Fibroblast of mammary gland (primary cell): Measurements from ENCODE around the gene GPR108.
"Not testable (repeated sequence)": the region's sequence is repeated elsewhere in the genome, so short reads cannot be mapped to it uniquely, and the experiment has no call there.

Experiments
- DNase-seq: peaks from one replicate; pipeline ENCODE4 v3.0.0-alpha.2; 2010; ENCODE audit warnings: low read depth
- H3K4me3 ChIP-seq: 2 replicates; pipeline ENCODE4 v1.5.1; 2011; ENCODE audit warnings: low read depth, mild to moderate bottlenecking, low read length, moderate library complexity; ENCODE audit not compliant: control insufficient read depth
- TF ChIP-seq, protein P1 (sequence below): conservative IDR thresholded peaks from 2 replicates; pipeline ENCODE4 v1.5.1; 2011; ENCODE audit warnings: low read depth, low read length, inconsistent platforms; ENCODE audit not compliant: control insufficient read depth, insufficient read depth

The GPR108 gene

GRCh38 chr19:6773323-6773931 is 36.0 kb upstream of the GPR108 start:
- TF ChIP-seq, protein P1, sequence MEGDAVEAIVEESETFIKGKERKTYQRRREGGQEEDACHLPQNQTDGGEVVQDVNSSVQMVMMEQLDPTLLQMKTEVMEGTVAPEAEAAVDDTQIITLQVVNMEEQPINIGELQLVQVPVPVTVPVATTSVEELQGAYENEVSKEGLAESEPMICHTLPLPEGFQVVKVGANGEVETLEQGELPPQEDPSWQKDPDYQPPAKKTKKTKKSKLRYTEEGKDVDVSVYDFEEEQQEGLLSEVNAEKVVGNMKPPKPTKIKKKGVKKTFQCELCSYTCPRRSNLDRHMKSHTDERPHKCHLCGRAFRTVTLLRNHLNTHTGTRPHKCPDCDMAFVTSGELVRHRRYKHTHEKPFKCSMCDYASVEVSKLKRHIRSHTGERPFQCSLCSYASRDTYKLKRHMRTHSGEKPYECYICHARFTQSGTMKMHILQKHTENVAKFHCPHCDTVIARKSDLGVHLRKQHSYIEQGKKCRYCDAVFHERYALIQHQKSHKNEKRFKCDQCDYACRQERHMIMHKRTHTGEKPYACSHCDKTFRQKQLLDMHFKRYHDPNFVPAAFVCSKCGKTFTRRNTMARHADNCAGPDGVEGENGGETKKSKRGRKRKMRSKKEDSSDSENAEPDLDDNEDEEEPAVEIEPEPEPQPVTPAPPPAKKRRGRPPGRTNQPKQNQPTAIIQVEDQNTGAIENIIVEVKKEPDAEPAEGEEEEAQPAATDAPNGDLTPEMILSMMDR = no peak
- no peak for DNase-seq
- no peak overlapping the region for H3K4me3 ChIP-seq

DNA sequence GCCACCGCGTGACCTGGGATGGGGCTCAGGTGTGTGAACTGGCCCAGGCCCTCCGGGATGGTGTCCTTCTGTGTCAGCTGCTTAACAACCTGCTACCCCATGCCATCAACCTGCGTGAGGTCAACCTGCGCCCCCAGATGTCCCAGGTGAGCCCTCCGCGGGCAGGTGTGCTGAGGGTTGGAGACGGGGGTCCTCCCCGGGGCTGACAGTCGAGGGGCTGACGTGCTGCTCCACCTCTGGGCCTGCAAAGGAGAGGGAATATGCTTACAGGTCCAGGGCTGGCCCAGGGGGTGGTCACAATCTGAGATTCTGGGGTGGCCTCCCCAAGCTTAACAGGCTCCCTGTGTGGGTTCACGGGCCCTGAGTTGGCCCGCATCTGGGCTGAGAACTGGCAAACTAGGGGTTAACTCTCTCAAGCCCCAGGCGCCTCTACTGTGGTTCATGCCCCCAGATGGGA is 35.5 kb upstream of the GPR108 start:
- no peak for DNase-seq
- TF ChIP-seq, protein P1 = no peak
- H3K4me3 ChIP-seq = no peak overlapping the region

GRCh38 chr19:6772028-6772865 is 34.9 kb upstream of the GPR108 start, which contains the start of gene VAV1:
Gene VAV1 (plus strand): TSS chr19:6772708. CDS start chr19:6772808, 100 bp downstream.
- DNase-seq = no peak
- TF ChIP-seq, protein P1 = no peak
- H3K4me3 ChIP-seq = no peak within 1 kb of the TSS

DNA sequence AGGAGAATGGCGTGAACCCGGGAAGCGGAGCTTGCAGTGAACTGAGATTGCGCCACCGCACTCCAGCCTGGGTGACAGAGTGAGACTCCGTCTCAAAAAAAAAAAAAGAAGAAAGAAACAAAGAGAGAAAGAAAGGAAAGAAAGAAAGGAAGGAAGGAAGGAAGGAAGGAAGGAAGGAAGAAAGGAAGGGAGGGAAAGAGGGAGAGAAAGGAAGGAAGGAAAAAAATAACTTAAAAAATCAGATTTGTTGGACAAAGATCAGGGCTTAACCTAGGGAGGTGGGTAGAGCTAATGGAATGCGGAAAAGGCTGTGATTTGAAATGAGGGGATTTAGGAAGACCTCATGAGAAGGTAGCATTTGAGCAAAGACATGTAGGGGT is 34.3 kb upstream of the GPR108 start:
- not testable (repeated sequence) for H3K4me3 ChIP-seq, DNase-seq

GRCh38 chr19:6769006-6769619 is 31.7 kb upstream of the GPR108 start:
- peak; percentile 20 for DNase-seq
- H3K4me3 ChIP-seq = no peak overlapping the region
- TF ChIP-seq, protein P1 = peak; percentile 36

- DNase-seq = no peak
- TF ChIP-seq, protein P1 = no peak
- no peak overlapping the region for H3K4me3 ChIP-seq
Measured at GRCh38 chr19:6768236-6768785, 30.9 kb upstream of the GPR108 start.
